ENCODE results near the gene KERA.
A peak's percentile ranks its signal among the peaks of the same experiment; 100 is the strongest.

Gene KERA

DNA sequence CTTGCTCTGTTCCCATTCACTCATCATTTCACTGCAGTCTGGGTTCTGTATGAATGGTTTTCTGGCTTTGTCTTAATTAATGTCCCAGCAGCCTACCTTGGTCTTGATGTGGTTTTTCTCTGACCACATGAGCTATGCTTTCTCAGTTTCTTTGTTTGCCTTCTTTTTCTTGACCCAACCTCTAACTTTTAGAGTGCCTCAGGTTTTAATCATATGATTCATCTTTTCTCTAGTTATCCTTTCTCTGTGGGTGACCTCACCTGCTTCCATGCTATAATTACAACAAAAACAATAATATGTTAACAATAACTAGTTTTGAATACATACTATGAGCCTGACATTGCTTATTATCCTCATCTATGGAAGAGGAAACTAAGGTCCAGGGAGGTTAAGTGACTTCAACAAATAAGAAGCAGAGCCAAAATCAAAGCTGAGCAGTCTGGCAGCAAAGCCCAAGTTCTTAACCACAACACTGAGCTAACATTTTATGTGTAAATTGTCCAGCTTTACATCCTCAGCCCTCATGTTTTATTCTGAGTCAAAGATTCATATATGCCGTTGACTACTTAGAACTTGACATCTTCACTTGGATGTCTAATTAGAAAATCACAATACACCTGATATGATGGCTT is 48.4 kb downstream of the KERA start:
- no peaks in the 10 kb centered on the region for H3K36me3 Mint-ChIP-seq
- peaks cover 25% of the 10 kb centered on the region for H3K4me1 Mint-ChIP-seq
- H3K27ac Mint-ChIP-seq, result no peak overlapping the region
- no peaks in the 10 kb centered on the region for H3K9me3 Mint-ChIP-seq
- H3K27me3 Mint-ChIP-seq, result peaks cover 16% of the 10 kb centered on the region
- H3K4me3 Mint-ChIP-seq, result no peak overlapping the region
- DNase-seq, result no peak
- CTCF ChIA-PET, result interaction anchor here (0.7 kb wide), 1 partner anchor 99 kb away, joined by 3 read pairs; no protein-coding TSS in a partner anchor

DNA sequence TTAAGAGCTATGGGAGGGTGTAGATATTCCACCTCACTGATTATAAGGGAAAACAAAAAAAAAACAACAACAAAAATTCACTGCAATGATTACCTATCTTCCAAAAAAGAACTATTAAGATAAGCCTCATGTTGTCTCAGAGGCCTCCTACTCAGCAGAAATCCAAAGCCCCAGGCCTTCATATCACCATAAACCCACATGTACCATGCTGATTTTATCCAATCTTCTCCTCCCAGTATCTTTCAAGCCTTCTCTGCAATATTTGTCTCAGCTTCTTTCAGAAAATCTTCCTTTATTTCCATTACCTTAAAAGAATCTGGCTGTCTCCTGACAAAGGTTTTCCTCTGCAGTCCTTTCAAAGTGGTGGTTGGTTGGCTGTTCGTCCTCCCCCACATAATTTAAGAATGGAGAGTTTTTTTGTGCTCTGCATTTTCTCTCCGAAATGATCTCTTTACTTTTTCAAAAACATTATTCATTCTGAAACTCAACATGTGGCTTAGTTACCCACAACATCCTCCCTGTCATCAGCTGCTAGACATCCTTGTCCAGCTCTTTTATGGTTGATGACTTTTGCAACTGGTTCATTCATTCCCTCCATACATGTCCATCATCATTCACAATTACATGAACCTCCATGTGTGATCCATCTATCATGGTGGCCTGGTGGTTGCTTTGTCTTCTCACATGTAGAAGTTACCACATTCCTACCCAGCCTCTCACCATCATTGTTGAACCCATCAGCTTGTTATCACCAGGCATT is 50.1 kb downstream of the KERA start:
- Mint-ChIP-seq H3K4me3 (no peak overlapping the region), H3K27me3 (peaks cover 8% of the 10 kb centered on the region), H3K4me1 (peaks cover 25% of the 10 kb centered on the region), H3K9me3 (no peaks in the 10 kb centered on the region), H3K27ac (peak overlapping the region; percentile 46), H3K36me3 (no peaks in the 10 kb centered on the region)
- DNase-seq, result no peak
- CTCF ChIA-PET, result no interaction called here

DNA sequence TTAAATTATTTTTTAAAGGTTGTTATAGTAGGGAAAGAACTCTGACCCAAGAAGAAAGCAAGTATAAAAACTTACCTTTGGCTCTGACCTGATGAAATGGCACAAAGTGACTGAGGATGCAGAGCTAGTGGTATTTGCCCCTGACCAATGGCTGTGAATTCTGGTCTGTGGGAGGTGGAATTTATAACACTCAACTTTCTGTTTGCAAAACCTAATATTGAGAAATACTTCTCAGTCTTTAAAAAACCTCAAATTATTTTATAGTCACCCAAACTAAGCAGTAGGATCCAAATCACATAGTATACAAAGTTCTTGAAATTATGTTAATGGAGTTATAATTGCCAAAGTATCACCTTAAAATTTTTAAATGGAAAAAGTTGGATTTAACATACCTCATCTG is 53.0 kb downstream of the KERA start, which contains the start of gene EPYC:
Gene EPYC, minus strand, starts transcription at position 101 of the 400 bp plus-strand sequence. CDS start 2,407 bp downstream, outside the sequence.
- Mint-ChIP-seq H3K9me3 (no peaks in the 10 kb centered on the region), H3K4me1 (peaks cover 25% of the 10 kb centered on the region), H3K4me3 (no peak within 1 kb of the TSS), H3K36me3 (no peaks in the 10 kb centered on the region), H3K27ac (no peak within 1 kb of the TSS), H3K27me3 (peaks cover 8% of the 10 kb centered on the region)
- DNase-seq, result no peak
- CTCF ChIA-PET, result no interaction called here

DNA sequence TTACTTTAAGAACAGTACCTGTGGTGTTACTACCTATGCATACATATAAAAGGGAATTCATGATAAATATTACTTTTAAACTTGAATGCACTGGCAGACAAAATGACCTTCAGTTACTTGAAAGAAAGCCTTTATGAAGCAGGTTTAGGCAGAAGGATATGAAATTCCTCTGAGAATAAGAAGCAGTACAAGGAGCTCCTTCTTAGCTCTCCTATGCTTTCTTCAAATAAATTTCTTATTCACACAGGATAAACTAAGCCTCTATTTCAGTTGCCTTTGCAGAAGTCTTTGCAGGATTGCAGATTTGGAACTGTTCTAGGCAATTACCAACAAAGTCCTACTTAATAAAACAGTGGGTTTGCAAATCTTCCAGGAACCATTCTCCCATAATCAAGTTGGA is 54.1 kb downstream of the KERA start:
- Mint-ChIP-seq H3K9me3 (no peaks in the 10 kb centered on the region), H3K27me3 (peaks cover 3% of the 10 kb centered on the region), H3K36me3 (no peaks in the 10 kb centered on the region), H3K4me1 (peaks cover 19% of the 10 kb centered on the region), H3K27ac (no peak overlapping the region), H3K4me3 (no peak overlapping the region)
- CTCF ChIA-PET, result no interaction called here
- no peak for DNase-seq

DNA sequence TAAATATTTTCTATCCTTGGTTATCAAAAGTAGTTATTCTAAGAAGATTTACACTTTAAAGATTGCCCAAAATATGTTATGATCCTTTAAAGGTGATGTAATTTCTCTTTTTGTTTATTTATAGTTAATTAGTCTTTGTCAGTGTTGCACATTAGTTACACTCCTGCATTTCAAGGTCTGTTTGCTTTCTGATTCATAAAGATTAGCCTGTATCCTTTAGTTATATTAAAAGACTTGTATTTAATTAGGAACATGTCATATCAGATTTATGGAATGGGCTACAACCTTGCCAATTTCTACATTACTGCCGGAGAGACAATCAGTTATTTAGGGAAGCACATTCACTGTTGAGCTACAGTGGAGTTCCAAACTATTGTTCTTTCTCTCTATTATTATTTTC is 56.5 kb downstream of the KERA start:
- no peaks in the 10 kb centered on the region for H3K9me3 Mint-ChIP-seq
- CTCF ChIA-PET, result no interaction called here
- no peak overlapping the region for H3K4me3 Mint-ChIP-seq
- H3K4me1 Mint-ChIP-seq, result no peaks in the 10 kb centered on the region
- no peaks in the 10 kb centered on the region for H3K27me3 Mint-ChIP-seq
- no peaks in the 10 kb centered on the region for H3K36me3 Mint-ChIP-seq
- H3K27ac Mint-ChIP-seq, result no peak overlapping the region
- no peak for DNase-seq

Data from activated naive CD4-positive, alpha-beta T cell treated with anti-CD3 and anti-CD28 coated beads, Interleukin-2, amount 10 ng/mL, durations not matched to agents 7 days and 5 days (primary cell).